Right lobe of liver (tissue), 4 donors: ENCODE measurements around the gene TMEM134.

Experiments used
- POLR2A ChIP-seq: fragments of 450-650 bp; IDR thresholded peaks from one replicate; pipeline ENCODE4 v1.6.1; 2017; ENCODE audit warnings: antibody characterized with exemption, mild to moderate bottlenecking
- TF ChIP-seq, protein P1 (sequence below), 4 donors: fragments of 200-600 bp in 3 of 4; fragments of 450-650 bp in 1 of 4; IDR thresholded peaks; one replicate each; pipeline versions ENCODE4 v1.5.1 to v1.8.0; 2016 to 2022; ENCODE audit warnings: antibody characterized with exemption in 4 of 4, mild to moderate bottlenecking in 2 of 4
- donor health status: DM: no; HTN: no; CAD: no.
- donor health status: DM: no; HTN: no; CAD: no.
- donor health status: DM: no; HTN: yes; CAD: no.

- TF ChIP-seq, protein P1, sequence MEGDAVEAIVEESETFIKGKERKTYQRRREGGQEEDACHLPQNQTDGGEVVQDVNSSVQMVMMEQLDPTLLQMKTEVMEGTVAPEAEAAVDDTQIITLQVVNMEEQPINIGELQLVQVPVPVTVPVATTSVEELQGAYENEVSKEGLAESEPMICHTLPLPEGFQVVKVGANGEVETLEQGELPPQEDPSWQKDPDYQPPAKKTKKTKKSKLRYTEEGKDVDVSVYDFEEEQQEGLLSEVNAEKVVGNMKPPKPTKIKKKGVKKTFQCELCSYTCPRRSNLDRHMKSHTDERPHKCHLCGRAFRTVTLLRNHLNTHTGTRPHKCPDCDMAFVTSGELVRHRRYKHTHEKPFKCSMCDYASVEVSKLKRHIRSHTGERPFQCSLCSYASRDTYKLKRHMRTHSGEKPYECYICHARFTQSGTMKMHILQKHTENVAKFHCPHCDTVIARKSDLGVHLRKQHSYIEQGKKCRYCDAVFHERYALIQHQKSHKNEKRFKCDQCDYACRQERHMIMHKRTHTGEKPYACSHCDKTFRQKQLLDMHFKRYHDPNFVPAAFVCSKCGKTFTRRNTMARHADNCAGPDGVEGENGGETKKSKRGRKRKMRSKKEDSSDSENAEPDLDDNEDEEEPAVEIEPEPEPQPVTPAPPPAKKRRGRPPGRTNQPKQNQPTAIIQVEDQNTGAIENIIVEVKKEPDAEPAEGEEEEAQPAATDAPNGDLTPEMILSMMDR (IDR thresholded peaks at IDR 0.05) = no peak
- TF ChIP-seq POLR2A = no peak
Measured at GRCh38 chr11:67483831-67484665, 15.0 kb upstream of the TMEM134 start.
